BJ (cell line): ENCODE measurements around the gene ROBO3. TPM values are rescaled to one million over a fixed set of nuclear protein-coding genes. Genes with fewer than 3 reads are reported as not detected.

Experiments
- CTCF ChIA-PET: fragments of 350-600 bp; formaldehyde crosslinking; extraction: SDS; loops from one replicate; lab custom pipeline; 2021; ENCODE audit warnings: antibody characterized with exemption, inconsistent platforms; lab: Yijun Ruan, JAX
- POLR2A ChIA-PET: fragments of 300-600 bp; sonication (Branson Sonifier 250); formaldehyde crosslinking; extraction: SDS; loops from one replicate; lab custom pipeline; 2021; ENCODE audit warnings: antibody characterized with exemption; lab: Charles Lee
- DNase-seq: peaks from one replicate; pipeline ENCODE4 v3.0.0-alpha.2; 2011; ENCODE audit warnings: low read depth
- H3K27me3 ChIP-seq: 2 replicates; pipeline ENCODE4 v1.6.0; 2011; ENCODE audit warnings: low read length; ENCODE audit not compliant: control insufficient read depth, insufficient read depth
- H3K36me3 ChIP-seq: 2 replicates; pipeline ENCODE4 v1.5.1; 2011; ENCODE audit warnings: low read length; ENCODE audit not compliant: control insufficient read depth, insufficient read depth
- H3K4me3 ChIP-seq: 2 replicates; pipeline ENCODE4 v1.5.1; 2011; ENCODE audit warnings: low read depth, mild to moderate bottlenecking, control low read depth, low read length
- polyA plus RNA-seq: library from polyadenylated mRNA; depleted of rRNA; stranded (reverse); fragments of >200 nt; gene quantifications from 2 replicates; pipeline ENCODE4 v1.2.3, GENCODE V29; 2011
- TF ChIP-seq, protein P1 (sequence below): IDR thresholded peaks from 2 replicates; pipeline ENCODE4 v1.5.1; 2011; ENCODE audit warnings: low read depth, mild to moderate bottlenecking, control low read depth, inconsistent platforms, low read length, moderate library complexity; ENCODE audit not compliant: insufficient read depth

The ROBO3 gene
- polyA plus RNA-seq, 1 experiment, result 27.8 TPM

GRCh38 chr11:124917115-124917637, 51.9 kb downstream of the ROBO3 start:
- no peak for DNase-seq
- no peaks in the 10 kb centered on the region for H3K36me3 ChIP-seq
- no peak overlapping the region for H3K4me3 ChIP-seq
- TF ChIP-seq, protein P1, sequence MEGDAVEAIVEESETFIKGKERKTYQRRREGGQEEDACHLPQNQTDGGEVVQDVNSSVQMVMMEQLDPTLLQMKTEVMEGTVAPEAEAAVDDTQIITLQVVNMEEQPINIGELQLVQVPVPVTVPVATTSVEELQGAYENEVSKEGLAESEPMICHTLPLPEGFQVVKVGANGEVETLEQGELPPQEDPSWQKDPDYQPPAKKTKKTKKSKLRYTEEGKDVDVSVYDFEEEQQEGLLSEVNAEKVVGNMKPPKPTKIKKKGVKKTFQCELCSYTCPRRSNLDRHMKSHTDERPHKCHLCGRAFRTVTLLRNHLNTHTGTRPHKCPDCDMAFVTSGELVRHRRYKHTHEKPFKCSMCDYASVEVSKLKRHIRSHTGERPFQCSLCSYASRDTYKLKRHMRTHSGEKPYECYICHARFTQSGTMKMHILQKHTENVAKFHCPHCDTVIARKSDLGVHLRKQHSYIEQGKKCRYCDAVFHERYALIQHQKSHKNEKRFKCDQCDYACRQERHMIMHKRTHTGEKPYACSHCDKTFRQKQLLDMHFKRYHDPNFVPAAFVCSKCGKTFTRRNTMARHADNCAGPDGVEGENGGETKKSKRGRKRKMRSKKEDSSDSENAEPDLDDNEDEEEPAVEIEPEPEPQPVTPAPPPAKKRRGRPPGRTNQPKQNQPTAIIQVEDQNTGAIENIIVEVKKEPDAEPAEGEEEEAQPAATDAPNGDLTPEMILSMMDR, result no peak
- ChIA-PET CTCF (interaction anchor here (1.8 to 2.0 kb wide), 2 partner anchors 17 to 18 kb away, joined by 4 to 8 read pairs; no protein-coding TSS in a partner anchor), POLR2A (no interaction called here)
- no peaks in the 10 kb centered on the region for H3K27me3 ChIP-seq

- Histone ChIP-seq H3K27me3 (no peaks in the 10 kb centered on the region), H3K4me3 (no peak within 1 kb of the TSS), H3K36me3 (no peaks in the 10 kb centered on the region)
- POLR2A ChIA-PET, result no interaction called here
- DNase-seq, result no peak
- TF ChIP-seq, protein P1, result no peak
- CTCF ChIA-PET, result interaction anchor here (0.8 to 2.1 kb wide), 4 partner anchors 11 to 486 kb away, joined by 4 to 8 read pairs (median 6); no protein-coding TSS in a partner anchor
These were observed 53.7 kb downstream of the ROBO3 start, which contains the start of gene HEPN1 for GRCh38 chr11:124918950-124919349. Gene HEPN1, plus strand, starts transcription at chr11:124919250.

DNA sequence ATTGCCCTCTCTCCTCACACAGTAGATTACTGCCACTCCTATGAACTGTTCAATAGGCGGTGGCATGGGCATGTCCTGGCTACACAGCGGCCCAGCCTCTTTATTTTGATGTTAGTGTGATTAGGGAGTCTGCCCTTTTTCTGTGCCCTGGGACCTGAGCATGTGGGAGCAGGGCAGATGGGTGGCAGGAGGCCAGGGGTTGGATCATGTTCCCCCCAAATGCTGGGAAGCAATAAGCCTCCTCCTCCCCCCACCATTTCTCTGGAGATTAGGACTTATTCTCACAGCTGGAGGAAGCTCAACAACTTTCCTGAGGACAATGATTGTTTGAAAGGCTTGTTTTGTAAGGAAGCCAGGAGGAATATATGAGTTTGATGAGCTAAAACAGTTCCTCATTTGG, 54.7 kb downstream of the ROBO3 start:
- TF ChIP-seq, protein P1, result no peak
- Histone ChIP-seq H3K27me3 (no peaks in the 10 kb centered on the region), H3K4me3 (no peak overlapping the region), H3K36me3 (no peaks in the 10 kb centered on the region)
- no peak for DNase-seq
- ChIA-PET POLR2A (no interaction called here), CTCF (interaction anchor here (0.8 to 2.1 kb wide), 6 partner anchors 11 to 485 kb away, joined by 3 to 8 read pairs (median 6); no protein-coding TSS in a partner anchor)

GRCh38 chr11:124920356-124920755, 55.1 kb downstream of the ROBO3 start:
- H3K27me3 ChIP-seq, result no peaks in the 10 kb centered on the region
- no peak for DNase-seq
- no peak overlapping the region for H3K4me3 ChIP-seq
- TF ChIP-seq, protein P1, result no peak
- CTCF ChIA-PET, result interaction anchor here (1.2 to 2.1 kb wide), 5 partner anchors 11 to 222 kb away, joined by 3 to 8 read pairs (median 5); no protein-coding TSS in a partner anchor
- POLR2A ChIA-PET, result no interaction called here
- H3K36me3 ChIP-seq, result no peaks in the 10 kb centered on the region

DNA sequence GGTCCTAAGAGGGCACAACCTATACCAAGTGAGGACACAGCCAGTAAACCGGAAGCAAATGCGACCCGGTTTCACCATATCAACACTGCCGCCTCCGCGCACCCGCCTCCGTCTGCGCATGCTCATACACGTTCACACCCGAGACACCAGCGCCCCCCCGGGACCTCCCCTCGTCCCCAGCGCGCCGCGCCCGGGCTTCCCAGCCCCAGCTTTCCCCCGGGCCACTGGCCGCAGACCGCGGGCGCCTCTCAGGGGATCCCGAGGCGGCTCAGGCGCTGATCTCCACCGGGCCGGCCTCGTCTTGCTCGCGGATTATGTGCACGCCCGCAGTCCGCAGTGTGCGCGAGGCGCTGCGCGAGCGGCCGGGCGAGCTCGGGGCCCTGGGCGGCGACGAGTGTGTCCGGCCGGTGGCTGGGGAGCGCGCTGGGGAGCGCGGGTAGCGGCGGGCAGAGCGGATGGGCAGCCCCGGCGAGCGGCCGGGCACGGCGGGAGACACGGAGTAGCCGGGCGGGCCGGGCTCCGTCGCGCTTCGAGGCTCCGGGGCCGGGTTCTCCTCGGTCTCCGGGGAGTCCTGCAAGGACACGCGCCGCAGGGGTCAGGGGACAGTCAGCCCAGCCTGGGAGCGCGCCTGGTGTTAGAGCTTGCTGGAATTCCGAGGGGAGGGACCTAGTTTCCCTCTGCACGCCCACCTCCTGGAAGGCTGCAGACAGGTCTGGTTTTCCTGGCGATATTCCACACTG, 55.8 kb downstream of the ROBO3 start:
- peak overlapping the region; percentile 34 for H3K4me3 ChIP-seq
- no peaks in the 10 kb centered on the region for H3K36me3 ChIP-seq
- TF ChIP-seq, protein P1, result no peak
- H3K27me3 ChIP-seq, result no peaks in the 10 kb centered on the region
- POLR2A ChIA-PET, result no interaction called here
- no peak for DNase-seq
- CTCF ChIA-PET, result interaction anchor here (1.3 to 1.8 kb wide), 3 partner anchors 10 to 27 kb away, joined by 3 to 8 read pairs (median 5); no protein-coding TSS in a partner anchor
